HG03575 (cell line): ENCODE measurements around the gene CTNNBL1.

Experiments used
- ATAC-seq: cut with Tn5 transposase; IDR thresholded peaks from one replicate; pipeline ENCODE4 v1.9.1; 2021; ENCODE audit not compliant: unreplicated experiment, insufficient number of reproducible peaks, low FRiP score; ENCODE audit errors: extremely low read depth

The CTNNBL1 gene

DNA sequence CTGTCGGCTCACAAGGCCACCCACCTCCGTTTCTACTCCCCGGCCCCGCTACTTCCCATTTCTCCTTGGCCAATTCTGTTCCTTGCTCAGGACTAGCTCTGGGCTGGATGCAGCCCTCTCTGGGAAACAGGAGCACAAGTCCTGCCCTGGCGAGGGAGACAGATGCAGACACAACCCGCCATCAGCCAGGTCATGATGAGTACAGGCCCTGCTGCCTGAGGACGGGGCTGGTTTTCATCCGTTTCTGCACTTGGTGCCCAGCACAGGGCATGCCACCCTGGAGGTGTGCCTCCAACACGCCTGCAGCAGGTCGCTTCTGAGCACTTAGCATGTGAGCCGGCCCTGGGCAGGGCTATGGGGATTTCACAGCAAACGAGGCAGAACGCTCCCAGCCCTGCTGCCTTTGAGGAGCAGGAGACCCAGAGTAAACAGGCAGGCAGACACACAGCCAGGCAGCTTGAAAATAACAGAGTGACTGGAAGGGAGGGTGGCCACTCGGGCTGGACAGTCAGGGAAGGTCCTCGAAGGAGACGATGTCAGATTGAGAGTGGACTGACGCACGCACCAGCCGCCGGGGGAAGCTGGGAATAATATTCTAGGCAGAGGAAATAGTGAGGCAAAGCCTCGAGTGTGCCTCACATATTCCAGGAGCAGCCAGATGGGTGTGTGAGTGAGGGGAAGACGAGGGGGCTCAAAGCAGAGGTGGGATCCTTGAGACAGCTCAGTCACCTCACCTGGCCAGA, 187.9 kb downstream of the CTNNBL1 start:
- no peak for ATAC-seq

DNA sequence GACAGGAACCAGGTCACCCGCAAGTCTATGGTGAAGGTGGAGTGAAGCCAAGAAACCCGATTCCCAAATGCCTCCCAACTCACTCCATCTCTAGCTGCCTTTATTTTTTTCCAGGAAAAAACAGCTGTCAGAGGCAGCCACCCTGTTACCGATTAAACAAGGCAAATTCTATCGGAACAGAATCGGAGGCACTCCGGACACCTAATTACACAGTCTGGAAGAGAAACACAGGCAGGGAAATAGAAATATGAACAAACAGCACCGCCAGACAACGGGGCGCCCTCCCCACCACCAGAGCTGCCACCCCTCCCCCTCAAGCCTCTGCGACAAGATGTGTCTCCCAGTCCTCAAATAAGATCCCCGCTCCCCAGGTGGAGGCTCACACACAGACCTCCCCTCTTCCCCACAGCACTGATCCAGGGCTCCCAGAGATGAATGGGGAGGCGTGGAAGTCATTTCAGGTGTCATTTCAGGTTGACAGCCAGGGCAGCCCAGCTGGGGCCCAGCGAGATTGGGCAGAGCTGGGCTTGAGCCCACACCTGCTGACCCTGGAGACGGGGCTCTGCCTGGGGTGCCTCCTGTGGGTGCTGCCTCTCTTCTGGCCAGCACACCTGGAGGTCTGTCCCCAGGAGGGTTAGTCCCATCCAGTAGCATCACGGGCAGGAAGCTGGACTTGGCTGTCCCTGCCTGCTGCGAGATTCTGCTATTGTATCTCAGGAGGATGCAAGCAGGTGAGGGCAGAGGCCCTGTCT, 189.3 kb downstream of the CTNNBL1 start:
- ATAC-seq, result no peak

- no peak for ATAC-seq
Observed at GRCh38 chr20:37885042-37885441, 191.2 kb downstream of the CTNNBL1 start.

- ATAC-seq, result no peak
Observed at GRCh38 chr20:37885593-37886503, 192.0 kb downstream of the CTNNBL1 start.

GRCh38 chr20:37886851-37887297, 193.0 kb downstream of the CTNNBL1 start:
- no peak for ATAC-seq

DNA sequence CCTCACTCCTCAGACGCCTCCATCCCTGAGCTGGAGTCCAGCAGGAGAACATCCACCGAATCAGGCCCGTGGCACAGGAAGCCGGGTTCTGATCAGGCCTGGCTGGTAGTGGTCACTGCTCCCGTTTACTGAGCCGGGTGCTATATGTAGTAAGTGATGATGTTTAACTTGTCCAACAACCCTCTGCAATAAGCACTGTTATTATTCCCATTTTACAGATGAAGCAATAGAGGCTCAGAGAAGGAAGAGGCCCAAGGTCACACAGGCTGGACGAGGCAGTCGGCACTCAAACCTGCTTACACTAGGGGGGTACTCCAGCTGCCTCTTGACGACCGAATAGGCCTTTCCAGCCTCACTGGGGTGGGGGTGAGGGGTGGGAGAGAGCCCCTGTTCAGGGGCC, 194.8 kb downstream of the CTNNBL1 start:
- no peak for ATAC-seq

- no peak for ATAC-seq
Observed at GRCh38 chr20:37890108-37890507, 196.3 kb downstream of the CTNNBL1 start.

- ATAC-seq, result no peak
Observed at GRCh38 chr20:37890643-37891042, 196.8 kb downstream of the CTNNBL1 start.

- ATAC-seq, result no peak
Observed at GRCh38 chr20:37892001-37892400, 198.2 kb downstream of the CTNNBL1 start.

GRCh38 chr20:37893566-37894241, 199.9 kb downstream of the CTNNBL1 start:
- ATAC-seq, result no peak

- ATAC-seq, result no peak
Observed at GRCh38 chr20:37894454-37894853, 200.6 kb downstream of the CTNNBL1 start.

GRCh38 chr20:37895166-37895565, 201.3 kb downstream of the CTNNBL1 start:
- no peak for ATAC-seq

GRCh38 chr20:37896932-37897548, 203.2 kb downstream of the CTNNBL1 start:
- ATAC-seq, result no peak

GRCh38 chr20:37898233-37899104, 204.6 kb downstream of the CTNNBL1 start:
- ATAC-seq, result no peak

DNA sequence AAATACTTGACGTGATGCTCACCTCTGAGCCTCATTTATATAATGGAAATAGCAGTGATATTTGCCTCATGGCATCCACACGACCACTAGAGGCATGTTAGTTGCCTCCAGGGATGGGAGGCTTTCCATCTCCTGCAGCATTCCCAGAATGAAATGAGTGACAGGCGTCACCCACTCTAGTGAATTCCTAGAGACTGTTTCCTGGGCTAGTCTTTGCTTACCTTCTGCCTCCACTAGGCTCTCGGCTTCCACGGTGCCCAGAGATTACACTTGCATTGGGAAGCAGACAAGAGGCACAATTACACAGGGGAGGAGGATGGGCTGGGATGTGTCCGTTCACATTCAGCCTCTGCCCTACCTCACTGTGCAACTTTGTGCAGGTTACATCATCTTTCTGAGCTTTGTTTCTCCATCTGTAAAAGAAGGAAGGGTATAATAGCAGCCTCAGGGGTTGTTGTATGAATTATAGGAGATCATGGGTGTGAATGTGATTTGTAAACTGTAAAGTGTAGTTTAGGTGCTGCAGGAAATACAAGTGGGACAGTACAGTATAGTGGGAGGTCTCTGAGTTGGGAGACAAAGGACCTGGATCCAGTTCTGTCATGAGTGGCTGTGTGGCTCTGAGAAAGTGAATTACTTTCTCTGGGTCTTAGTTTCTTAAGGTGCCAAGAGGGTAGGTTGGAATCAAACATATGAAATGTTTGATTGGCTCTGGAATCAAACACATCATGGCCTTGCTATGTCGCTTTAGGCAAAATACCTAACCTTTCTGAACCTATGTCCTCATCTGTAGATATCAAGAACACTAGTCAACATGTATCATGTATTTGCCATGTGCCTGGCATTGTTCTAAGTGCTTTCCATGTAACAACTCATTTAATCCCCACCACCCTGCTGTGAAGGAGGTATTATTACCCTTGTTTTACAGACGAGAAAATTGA, 205.5 kb downstream of the CTNNBL1 start:
- ATAC-seq, result no peak

DNA sequence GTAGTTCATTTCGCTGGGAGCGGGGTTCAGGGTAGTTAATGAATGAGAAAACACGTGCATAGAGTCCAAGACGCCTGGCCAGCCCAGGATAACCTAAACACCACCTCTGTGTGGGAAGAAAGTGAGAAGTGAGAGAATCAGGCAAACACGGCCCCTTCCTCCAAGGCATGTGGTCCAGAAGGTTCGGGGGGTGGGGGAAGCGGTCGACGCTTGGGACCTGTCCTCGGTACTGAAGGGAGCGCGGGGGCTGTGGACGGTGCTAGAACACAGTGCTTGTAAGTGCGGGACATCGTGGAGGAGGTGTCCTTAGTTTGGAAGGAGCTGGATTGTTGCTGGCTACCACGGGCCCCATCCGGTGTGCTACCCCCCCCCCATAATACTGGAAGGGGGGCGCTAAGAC, 207.4 kb downstream of the CTNNBL1 start:
- ATAC-seq, result no peak
